ENCODE data around the gene CASP10.

Gene CASP10

DNA sequence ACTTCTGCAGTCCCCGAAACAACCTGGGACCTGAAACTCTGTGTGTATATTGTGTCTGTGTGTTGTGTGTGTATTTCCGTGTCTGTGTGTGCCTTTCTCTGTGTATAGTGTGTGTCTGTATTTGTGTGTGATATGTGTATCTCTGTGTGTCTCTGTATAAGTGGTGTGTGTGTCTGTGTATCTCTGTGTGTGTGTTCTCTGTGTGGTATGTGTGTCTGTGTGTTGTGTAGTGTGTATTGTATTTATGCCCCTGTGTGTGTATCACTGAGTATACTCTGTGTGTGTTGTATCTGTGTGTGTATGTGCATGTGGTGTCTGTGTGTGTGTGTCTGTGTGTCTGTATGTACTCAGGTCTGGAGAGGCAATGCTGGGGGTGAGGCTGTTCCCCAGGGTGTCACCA, 89.0 kb downstream of the CASP10 start:
- no peak overlapping the region for H3K4me3 ChIP-seq (ENCODE audit: low read depth, low read length)
- TF ChIP-seq, protein P1, sequence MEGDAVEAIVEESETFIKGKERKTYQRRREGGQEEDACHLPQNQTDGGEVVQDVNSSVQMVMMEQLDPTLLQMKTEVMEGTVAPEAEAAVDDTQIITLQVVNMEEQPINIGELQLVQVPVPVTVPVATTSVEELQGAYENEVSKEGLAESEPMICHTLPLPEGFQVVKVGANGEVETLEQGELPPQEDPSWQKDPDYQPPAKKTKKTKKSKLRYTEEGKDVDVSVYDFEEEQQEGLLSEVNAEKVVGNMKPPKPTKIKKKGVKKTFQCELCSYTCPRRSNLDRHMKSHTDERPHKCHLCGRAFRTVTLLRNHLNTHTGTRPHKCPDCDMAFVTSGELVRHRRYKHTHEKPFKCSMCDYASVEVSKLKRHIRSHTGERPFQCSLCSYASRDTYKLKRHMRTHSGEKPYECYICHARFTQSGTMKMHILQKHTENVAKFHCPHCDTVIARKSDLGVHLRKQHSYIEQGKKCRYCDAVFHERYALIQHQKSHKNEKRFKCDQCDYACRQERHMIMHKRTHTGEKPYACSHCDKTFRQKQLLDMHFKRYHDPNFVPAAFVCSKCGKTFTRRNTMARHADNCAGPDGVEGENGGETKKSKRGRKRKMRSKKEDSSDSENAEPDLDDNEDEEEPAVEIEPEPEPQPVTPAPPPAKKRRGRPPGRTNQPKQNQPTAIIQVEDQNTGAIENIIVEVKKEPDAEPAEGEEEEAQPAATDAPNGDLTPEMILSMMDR (IDR thresholded peaks at IDR 0.05; ENCODE audit: low read depth, low read length), result no peak

DNA sequence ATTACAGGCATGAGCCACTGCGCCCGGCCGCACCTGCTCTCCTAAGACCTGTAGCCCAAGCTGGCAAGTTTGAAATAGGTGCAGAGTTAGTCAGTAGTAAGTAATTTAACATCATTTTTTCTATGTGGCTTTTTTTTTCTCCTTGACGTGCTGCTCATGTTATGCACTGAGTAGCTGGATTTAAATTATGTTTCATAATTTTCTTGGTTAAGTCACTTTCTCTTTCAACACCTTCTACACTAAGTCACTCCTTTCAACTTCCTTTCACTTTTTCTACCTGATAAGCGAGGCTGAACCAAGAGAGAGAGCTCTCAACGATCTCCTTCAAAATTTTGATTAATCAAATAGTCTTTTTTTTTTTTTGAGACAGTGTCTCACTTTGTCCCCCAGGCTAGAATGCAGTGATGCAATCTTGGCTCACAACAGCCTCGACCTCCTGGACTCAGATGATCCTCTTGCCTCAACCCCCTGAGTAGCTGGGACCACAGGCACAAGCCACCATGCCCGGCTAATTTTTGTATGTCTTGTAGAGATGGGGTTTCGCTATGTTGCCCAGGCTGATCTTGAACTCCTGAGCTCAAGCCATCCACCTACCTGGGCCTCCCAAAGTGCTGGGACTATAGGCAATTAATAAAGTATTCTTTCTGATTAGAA, 90.5 kb downstream of the CASP10 start:
- H3K4me3 ChIP-seq (ENCODE audit: low read depth, low read length), result no peak overlapping the region
- TF ChIP-seq, protein P1 (IDR thresholded peaks at IDR 0.05; ENCODE audit: low read depth, low read length), result no peak

DNA sequence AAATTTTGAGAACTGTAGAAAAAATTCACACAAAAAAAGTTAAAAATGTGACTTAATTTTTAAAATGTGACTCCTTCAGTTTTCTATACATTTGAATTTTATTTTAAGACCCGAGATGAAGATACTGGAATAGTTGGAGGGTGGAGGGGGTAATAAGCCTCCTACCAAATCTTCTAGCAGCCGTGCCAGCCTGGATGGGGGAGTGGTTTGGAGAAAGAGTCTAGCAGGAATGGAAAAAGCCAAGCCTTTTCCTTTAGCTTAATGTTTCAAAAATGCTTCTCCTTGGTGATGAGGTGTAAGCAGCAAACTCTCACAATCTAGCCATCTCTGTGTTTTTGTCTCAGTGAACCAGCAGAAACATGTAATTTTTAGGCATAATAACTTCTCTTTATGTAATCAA, 92.1 kb downstream of the CASP10 start:
- TF ChIP-seq, protein P1 (IDR thresholded peaks at IDR 0.05; ENCODE audit: low read depth, low read length), result no peak
- H3K4me3 ChIP-seq (ENCODE audit: low read depth, low read length), result no peak overlapping the region

DNA sequence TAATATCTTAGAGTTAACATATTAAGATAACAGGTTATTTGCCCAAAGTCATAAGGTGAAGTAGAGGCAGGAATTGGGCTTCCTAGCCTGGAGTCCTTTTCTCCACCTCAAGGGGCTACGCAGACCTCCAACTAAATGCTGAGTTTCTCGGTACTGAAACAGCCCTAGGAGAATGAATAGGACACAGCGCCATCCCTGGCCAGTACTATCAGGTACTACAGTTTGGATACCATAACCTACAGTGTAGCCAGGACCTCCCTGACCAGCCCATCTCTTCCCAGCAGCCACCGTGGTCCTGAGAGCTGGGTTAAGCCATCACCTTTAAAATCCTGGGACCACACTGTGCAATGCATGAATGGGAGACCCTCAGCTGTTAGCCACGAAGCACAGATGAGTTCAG, 93.0 kb downstream of the CASP10 start:
- TF ChIP-seq, protein P1 (IDR thresholded peaks at IDR 0.05; ENCODE audit: low read depth, low read length), result no peak
- no peak overlapping the region for H3K4me3 ChIP-seq (ENCODE audit: low read depth, low read length)

DNA sequence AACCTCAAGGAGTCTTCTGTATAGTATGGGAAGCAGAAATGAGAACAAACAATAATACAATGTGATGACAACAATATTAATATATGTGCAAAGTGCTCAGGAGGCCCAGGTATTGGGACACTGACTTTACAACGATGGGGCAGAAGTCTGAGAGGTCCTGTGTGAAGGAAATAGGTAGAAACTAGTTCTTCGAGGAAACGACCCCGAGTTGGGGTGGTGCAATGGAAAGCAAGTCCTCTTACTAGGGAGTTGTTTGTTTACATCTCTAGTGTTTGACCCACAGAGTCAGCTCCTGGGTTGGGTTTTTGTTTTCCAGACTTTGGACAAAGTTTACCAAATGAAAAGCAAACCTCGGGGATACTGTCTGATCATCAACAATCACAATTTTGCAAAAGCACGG, 93.6 kb downstream of the CASP10 start:
- H3K4me3 ChIP-seq (ENCODE audit: low read depth, low read length), result no peak overlapping the region
- TF ChIP-seq, protein P1 (IDR thresholded peaks at IDR 0.05; ENCODE audit: low read depth, low read length), result no peak

Data from WI38 (cell line).